GM19193 (cell line): ENCODE data around the gene KIT.

ENCODE experiments used
- POLR2A ChIP-seq: IDR thresholded peaks from 4 replicates; pipeline ENCODE4 v1.6.1; 2011; ENCODE audit not compliant: insufficient read depth, insufficient read length; ENCODE audit errors: extremely low read depth

Gene KIT

DNA sequence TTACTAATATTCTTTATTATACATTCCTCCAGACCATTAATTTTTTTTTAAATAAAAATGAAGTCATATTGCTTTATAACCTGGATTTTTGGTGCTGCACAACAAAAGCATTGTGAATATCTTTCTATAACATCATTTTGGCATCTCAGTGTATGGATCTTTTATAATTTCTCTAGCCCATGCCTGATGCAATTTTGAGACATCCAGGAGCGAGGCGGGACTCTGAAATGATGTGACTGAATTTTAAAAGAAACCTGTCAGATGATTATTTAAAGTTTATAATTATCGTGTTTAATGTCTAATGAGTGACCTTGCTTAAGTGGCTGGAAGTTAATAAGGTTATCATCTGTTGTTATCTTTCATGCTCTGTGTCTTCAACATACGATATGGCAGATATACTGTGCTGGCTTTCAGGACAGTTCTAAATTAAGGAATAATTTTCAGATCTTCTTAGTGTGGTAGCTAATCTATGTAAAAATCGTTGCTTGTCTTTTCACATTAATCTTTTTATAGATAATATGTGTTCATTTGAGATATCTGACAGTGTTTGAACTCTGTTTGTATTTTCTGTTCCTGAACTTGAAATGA, 58.8 kb downstream of the KIT start:
- no peak for TF ChIP-seq POLR2A

GRCh38 chr4:54717694-54718093, 59.9 kb downstream of the KIT start:
- no peak for TF ChIP-seq POLR2A

DNA sequence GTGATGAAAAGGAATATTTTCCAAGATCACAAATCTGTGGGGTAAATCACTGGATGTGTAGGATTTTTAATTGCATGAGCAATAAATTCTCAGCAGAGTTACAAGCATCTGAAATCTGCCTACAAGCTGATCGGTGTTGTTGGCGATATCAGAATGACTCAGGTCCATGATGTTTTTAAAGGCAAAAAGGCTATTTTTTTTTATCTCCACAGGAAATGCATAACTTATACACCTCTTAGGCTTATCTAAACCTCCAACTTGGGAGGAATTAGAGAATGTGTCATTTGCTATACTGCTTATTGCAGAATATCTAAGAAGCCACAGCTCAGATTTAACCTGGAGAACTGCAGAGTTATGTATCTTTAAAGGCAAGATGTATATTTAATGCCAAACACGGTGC, 61.6 kb downstream of the KIT start:
- TF ChIP-seq POLR2A = no peak

DNA sequence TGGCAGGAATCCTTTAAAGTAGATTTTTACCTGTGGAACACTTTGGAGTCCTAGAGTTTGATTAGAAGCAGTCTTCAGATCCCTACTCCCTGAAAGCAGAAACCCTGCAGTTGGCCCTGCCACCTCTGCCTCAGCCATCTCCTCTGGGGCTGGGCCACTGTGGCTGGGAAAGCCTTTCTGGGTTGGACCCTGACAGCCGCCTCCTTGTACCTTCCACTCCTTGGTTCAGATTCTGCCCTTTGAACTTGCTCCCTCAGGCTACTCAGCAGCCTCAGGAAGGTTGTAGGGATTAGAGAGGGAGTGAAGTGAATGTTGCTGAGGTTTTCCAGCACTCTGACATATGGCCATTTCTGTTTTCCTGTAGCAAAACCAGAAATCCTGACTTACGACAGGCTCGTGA, 65.5 kb downstream of the KIT start:
- TF ChIP-seq POLR2A = no peak

DNA sequence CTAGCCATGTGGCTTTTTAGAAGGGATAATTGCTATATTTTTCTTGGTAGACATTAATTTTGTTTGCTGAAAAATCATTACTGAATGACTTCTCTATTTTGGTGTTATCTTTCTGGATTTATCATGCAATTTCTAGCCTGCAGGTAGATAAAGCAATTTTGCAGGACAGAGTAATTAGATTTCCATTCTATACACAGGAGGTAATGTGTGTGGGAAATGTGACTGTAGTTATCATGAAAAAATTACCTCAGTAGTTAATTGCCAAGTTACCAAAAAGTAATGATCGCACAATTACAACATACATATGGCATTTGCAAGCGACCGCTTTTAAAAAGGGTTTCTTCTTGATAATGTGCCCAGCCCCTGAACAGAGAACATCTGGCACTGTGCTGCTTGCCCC, 66.1 kb downstream of the KIT start:
- no peak for TF ChIP-seq POLR2A

DNA sequence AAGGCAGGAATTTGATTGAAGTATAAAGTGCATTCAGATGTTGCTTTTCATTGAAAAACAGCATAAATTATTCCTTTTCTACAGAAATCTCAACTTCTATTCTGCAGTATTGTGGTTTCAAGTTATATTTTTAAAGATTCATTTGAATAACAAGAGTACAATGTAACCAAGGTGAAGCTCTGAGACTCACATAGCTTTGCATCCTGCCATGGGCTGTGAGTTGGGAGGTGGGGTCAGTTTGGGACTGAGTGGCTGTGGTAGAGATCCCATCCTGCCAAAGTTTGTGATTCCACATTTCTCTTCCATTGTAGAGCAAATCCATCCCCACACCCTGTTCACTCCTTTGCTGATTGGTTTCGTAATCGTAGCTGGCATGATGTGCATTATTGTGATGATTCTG, 69.2 kb downstream of the KIT start:
- no peak for TF ChIP-seq POLR2A

- TF ChIP-seq POLR2A = no peak
Observed at GRCh38 chr4:54727346-54727745, 69.6 kb downstream of the KIT start.

GRCh38 chr4:54728368-54728767, 70.6 kb downstream of the KIT start:
- TF ChIP-seq POLR2A = no peak

- TF ChIP-seq POLR2A = no peak
Observed at GRCh38 chr4:54729256-54729655, 71.5 kb downstream of the KIT start.

- TF ChIP-seq POLR2A = no peak
Observed at GRCh38 chr4:54730581-54730980, 72.8 kb downstream of the KIT start.

DNA sequence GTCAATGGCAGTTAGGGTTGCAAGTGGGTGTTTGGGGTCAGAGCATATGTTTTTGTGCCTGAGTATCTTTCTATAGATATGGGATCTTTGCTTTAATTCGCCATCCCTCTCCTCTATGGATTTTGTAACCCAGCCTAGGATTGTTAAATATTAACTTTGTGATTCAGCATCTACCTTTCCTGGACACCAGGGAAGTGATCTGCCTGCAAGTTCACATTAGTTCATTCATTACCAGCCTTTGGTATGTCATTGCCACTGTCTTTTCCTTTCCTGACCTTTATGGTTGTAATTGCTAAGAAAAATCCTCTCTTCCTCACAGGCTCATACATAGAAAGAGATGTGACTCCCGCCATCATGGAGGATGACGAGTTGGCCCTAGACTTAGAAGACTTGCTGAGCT, 73.8 kb downstream of the KIT start:
- TF ChIP-seq POLR2A = no peak

DNA sequence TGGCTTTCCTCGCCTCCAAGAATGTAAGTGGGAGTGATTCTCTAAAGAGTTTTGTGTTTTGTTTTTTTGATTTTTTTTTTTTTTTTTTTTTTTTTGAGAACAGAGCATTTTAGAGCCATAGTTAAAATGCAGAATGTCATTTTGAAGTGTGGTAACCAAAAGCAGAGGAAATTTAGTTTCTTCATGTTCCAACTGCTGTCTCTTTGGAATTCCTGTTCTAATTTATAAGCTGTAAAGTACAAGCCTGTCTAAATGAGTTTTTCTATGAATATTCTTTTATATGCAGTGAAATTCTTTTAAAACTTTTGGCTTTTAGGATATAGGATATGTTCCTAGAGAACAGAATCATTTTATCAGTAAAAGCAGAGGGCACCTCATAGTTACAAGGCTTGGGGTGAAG, 74.2 kb downstream of the KIT start:
- TF ChIP-seq POLR2A = no peak

DNA sequence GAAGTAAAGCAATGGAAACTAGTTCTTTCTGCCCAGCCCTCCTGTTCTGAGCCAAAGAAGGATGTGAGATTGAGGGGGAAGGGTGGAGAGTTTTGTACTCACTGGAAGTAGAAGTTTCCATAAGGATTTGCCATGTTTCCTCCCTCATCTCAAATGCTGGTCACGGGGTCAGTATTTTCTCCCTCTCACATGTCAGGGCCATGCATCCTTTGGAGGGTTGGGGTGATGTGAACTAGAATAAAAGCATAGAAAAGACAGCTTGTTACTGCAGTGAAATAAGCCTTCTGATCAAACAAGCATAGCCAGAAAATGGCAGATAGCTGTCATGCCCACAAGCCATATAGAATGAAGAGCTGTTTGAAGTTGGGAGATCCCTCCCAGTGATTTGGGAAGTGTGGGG, 79.7 kb downstream of the KIT start:
- no peak for TF ChIP-seq POLR2A

DNA sequence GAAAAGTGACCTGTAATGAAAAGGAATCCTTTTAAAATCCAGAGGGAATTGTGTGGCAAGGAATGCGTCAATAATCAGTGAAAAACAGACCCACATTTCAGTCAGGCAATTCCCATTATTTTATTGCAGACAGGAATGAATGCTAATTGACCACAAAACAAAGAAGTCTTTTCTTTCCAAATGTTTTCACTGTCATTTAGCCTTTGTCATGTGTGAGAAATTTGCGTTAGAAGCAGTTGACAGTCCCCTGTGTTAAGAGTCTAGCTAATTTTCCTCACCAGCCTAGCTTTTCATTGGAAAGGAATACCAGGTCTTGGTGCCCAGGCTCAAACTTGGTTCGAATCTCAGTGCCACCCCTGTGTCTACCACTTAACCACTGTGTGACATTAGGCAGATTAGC, 83.4 kb downstream of the KIT start:
- TF ChIP-seq POLR2A = no peak

DNA sequence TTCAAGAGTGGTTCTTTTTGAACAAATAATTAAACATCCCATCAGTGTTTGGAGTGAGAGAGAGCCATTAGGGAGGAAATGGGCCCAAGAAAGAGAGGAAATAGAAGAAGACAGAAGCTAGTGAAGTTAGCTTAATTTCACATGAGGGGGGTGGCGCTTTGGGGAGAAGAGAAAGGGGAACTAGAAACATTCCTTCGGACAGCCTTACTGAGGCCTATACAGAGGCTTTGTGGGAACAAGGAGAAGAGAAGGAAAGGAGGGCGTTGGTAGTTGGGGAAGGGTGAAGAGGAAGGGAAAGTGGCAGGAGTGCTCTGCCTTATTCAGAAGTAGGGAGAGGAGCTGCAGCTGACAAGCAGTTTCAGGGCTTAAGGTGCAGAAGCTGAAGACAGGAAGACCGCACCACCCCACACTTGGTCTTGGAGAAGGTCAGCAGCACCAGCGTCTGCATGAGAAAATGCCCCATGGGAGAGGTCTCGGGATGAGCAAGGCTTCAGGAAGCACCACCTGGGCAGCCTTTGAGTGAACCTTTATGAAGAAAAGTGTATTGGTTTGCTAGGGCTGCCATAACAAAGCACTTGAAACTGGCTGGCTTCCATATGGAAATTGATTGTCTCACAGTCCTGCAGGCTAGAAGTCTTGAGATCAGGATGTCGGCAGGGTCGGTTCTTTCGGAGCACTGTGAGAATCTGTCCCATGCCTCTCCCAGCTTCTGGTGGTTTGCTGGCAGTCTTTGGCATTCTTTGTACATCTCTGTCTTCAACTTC, 85.1 kb downstream of the KIT start:
- no peak for TF ChIP-seq POLR2A

- no peak for TF ChIP-seq POLR2A
Observed at GRCh38 chr4:54743562-54743961, 85.8 kb downstream of the KIT start.
